DMS79 (cell line): ENCODE data around the gene C19orf53.

Experiments used
- DNase-seq: peaks from one replicate; lab custom pipeline; 2025; lab: John Stamatoyannopoulos, UW

The C19orf53 gene

DNA sequence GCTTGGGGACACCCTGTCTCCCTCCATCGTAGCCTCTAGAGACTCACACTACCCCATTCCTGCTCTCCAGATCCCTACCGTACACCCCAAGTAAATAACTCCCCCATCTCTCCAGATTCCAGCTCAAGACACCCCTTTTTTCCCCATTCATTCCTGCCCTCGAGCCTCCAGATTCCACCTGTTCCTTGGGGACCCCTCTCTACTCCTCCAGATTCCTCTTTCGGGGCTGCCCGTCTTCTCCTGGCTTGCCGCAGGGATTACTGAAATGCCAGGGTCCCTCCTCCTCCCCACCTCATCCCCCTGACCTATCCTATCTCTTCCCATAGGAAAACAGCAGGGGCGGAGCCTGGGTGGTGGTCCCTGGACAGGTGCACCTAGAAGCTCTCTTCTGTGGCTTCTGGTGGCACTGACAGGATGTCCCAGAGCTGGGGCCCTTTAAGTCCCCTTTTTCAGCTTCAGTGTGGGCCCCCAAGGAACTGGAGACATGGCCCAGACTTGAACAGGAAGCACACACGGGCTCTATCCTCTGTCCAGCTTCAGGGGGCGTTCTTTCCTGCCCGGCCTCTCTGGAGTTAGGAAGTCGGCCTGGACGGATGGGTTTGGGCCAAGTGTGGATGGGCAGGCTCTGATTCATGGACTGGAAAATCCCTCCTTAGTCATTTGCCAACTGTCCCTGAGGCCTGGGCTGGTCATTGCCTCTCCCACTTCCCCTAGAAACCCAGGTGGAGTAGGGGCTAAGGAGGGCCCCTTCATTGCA, 22.2 kb downstream of the C19orf53 start:
- no peak for DNase-seq

- no peak for DNase-seq
These were observed 22.8 kb downstream of the C19orf53 start for GRCh38 chr19:13797058-13797440.

GRCh38 chr19:13797870-13798269, 23.6 kb downstream of the C19orf53 start:
- DNase-seq = no peak

DNA sequence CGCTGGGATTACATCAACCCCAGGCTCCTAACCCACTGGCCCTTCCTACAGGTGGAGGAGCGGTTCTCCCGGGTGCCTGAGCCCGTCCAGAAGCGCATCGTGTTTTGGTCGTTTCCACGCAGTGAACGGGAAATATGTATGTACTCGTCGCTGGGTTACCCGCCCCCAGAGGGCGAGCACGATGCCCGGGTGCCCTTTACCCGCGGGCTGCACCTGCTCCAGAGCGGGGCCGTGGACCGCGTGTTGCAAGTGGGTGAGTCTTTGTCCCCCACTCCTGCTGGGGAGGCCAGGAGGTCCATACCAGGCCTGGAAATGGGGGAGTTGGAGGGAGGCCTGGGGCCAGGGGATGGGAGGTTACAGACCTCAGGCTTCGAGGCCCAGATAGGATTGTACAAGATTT, 25.4 kb downstream of the C19orf53 start:
- DNase-seq = no peak

DNA sequence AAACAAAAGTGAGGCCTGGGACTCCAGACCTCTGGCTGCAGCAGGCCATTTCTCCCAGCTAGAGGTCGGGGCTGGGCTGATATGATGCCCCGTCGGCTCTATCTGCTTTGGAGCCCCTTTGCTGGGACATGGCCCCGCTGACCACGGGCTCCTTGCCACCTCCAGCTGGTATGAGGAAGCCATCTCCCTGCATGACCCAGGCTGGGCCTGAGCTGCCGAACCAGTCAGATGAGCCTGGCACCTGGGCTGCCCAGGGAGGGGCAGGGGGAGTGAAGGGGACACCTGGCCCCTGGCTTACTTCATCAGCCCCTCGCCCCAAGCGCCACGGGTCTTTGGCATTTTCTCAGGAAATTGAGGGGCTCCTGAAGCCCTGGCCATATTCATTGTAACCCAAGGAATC, 28.8 kb downstream of the C19orf53 start:
- no peak for DNase-seq

- DNase-seq = no peak
These were observed 30.8 kb downstream of the C19orf53 start for GRCh38 chr19:13804830-13805683.

DNA sequence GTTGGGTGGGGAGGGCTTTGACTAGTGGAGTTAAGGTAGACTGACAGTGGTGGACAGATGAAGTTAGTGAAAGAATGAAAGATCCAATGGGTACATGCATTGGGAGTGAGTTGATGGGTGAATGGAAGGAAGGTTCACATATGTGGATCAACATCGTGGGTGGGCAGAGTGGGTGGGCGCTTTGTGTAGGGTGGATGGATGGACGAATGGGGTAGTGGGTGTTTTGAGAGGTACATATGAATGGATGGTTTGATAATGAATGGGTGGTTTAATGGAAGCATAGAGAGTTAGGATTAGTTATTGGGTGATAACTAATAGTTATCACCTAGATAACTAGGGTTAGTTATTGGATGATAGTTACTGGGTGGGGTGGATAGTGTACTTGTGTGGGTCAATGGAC, 32.5 kb downstream of the C19orf53 start:
- DNase-seq = no peak

DNA sequence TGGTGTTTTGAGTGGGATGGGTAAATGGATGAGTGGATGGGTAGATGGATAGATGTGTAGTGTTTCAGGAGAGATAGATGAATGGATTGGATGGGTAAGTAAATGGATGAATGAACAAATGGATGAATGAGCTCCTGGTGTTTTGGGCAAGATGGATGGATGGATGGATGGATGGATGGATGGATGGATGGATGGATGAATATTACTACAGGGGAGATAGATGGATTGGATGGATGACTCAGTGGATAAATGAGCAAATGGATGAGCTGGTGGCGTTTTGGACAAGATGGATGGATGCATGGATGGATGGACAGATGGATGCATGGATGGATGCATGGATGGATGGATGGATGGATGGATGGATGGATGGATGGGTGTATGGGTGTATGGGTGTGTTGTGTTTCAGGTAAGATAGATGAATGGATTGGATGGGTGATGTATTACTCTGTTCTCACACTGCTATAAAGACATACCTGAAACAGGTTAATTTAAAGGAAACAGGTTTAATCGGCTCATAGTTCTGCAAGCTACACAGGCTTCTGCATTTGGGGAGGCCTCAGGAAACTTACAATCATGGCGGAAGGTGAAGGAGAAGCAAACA, 33.3 kb downstream of the C19orf53 start:
- no peak for DNase-seq

- no peak for DNase-seq
These were observed 34.6 kb downstream of the C19orf53 start for GRCh38 chr19:13808856-13809255.

DNA sequence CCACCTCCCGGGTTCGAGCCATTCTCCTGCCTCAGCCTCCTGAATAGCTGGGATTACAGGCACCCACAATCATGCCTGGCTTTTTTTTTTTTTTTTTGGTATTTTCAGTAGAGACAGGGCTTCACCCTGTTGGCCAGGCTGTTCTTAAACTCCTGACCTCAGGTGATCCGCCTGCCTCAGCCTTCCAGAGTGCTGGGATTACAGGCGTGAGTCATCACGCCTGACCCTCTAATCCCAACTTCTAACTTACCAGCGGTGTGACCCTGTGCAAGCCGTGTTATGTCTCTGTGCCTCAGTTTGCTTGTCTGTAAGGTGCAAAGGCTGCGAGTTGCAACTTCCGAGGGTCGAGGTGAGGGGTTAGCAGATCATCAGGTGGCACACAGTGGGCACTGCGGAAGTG, 38.3 kb downstream of the C19orf53 start:
- DNase-seq = no peak

GRCh38 chr19:13813147-13813546, 38.9 kb downstream of the C19orf53 start:
- DNase-seq = no peak

DNA sequence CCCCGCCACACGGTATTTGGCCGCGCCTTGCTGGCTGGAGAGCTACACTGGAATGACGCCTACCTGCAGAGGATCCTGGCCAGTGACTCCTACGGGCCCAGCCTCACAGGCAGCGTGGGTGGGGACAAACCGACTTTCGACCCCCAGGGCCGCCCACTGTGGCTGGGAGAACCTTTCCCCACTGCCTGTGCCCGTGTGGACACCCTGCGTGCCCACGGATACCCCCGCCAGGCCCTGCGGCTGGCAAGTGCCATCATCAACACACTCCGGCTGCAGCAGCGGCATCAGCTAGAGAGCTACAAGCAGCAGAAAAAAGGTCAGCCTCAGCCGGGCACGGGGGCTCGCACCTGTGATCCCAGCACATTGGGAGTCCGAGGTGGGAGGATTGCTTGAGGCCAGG, 40.3 kb downstream of the C19orf53 start:
- DNase-seq = no peak

GRCh38 chr19:13817018-13817614, 42.9 kb downstream of the C19orf53 start:
- no peak for DNase-seq

GRCh38 chr19:13817615-13818371, 43.5 kb downstream of the C19orf53 start:
- DNase-seq = no peak

- no peak for DNase-seq
These were observed 45.0 kb downstream of the C19orf53 start for GRCh38 chr19:13819238-13819637.

DNA sequence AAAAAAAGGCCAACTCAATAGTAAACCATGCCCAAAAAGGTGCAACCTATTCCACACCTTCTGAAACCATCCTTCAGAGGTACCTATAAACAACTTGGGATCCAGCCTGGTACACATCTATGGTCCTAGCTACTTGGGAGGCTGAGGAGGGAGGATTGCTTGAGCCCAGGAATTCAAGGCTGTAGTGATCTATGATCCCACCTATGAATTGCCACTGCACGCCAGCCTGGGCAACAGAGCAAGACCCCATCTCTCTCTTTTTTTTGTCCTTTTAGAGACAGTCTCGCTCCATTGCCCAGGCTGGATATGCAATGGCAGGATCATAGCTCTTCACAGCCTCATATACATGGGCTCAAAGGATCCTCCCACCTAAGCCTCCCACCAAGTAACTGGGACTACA, 47.0 kb downstream of the C19orf53 start:
- DNase-seq = no peak

DNA sequence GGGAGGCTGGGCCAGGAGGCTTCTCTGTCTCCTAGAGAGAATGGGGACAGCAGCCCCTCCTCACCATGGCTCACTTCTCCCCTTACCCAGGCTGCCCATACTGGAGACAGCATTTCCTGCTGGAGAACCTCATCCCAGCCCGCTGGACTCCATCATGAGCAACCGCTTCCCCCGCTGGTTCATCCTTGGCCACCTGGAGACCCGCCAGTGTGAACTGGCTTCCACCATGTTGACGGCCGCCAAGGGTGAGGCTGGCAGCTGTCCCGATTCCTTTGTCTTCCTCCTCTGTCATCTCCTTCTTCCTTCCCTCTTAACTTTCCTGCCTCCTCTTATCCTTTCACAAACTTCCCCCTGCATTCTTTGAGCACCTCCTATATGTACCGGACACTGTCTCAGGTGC, 49.0 kb downstream of the C19orf53 start:
- DNase-seq = no peak

- DNase-seq = no peak
These were observed 49.6 kb downstream of the C19orf53 start for GRCh38 chr19:13823901-13824300.

DNA sequence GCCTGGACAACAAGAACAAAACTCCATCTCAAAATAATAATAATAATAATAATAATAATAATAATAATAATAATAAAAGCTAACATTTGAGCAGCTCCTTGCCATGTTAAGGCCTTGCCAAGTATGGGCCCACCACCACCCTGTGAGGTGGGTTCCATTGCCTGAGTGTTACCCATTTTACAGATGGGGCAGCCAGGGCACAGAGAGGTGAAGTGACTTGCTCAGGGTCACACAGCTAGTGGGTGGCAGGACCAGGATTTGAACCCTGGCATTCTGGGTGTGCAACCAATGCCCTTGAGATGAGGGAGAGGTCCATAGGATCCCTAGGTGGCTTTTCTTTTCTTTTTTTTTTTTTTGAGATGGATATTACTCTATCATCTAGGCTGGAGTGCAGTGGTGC, 50.4 kb downstream of the C19orf53 start:
- DNase-seq = no peak

DNA sequence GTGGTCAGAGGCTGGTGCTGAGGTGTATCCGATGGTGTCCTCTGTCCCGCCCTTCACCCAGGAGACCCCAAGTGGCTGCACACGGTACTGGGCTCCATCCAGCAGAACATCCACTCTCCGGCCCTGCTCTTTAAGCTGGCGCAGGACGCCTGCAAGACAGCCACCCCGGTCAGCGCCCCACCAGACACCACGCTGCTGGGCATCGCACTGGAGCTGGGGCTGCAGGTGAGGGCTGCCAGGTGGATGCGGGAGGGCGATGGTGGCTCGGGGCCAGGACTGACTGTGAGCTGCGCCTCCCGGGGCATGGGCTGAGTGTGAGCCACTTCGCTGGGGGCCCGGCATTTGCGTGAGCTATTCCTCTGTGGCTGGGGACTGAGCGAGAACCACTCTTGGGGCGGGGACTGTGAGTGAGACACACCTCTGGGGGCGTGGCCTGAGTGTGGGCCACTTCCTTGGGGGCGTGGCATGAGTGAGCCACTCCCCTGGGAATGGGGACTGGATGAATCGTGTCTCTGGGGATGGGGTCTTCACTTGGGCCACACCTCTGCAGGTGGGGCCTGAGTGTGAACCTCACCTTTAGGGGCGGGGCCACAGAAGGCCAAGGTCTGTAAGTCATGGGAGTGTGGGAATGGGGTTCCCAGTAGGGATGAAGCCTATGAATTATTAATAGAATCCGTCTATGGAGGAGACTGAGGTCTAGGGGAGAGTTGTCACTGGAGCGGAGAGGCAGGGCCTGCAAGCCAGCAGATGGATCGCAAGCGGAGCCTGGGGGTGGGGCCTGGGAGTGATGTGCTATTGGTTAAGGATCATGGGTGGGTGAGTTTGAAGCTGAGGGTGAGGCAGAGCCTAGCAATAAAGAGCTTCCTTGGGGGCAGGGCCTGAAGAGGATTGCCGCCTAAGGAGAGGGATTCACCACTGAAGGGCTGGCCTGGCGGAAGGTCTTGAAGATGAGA, 51.5 kb downstream of the C19orf53 start:
- no peak for DNase-seq
